ENCODE results near the gene REEP3. TPM values are rescaled to one million over a fixed set of nuclear protein-coding genes. Genes with fewer than 3 reads are reported as not detected.

The REEP3 gene
- 8.3 and 18.9 TPM in 2 replicates for polyA plus RNA-seq (2011; rRNA removed)
- 10.0 and 11.7 TPM in 2 replicates for polyA minus RNA-seq (2011; rRNA and poly(A)+ RNA removed)

GRCh38 chr10:63520500-63521415 is at the start of gene REEP3:
Gene REEP3, plus strand, starts transcription at chr10:63521401. Its CDS starts 145 bp downstream, at chr10:63521546.
- H3K27me3 ChIP-seq (ENCODE audit: control insufficient read depth, insufficient read depth, low read length) = no peaks in the 10 kb centered on the region
- H3K4me3 ChIP-seq (ENCODE audit: low read depth, low read length) = peak within 1 kb of the TSS; percentile 67
- no peaks in the 10 kb centered on the region for H3K36me3 ChIP-seq (ENCODE audit: control insufficient read depth, insufficient read depth, low read length)
- CTCF ChIA-PET = interaction anchor here (3.0 kb wide), 1 partner anchor 109 kb away, joined by 11 read pairs; no protein-coding TSS in a partner anchor
- POLR2A ChIA-PET = no interaction called here
- TF ChIP-seq CTCF (IDR thresholded peaks at IDR 0.05; ENCODE audit: insufficient read depth, low read depth, low read length) = no peak
- DNase-seq (ENCODE audit: low read depth) = no peak

GRCh38 chr10:63474488-63474887 is 46.7 kb upstream of the REEP3 start:
- ChIA-PET POLR2A (no interaction called here), CTCF (no interaction called here)
- no peak overlapping the region for H3K4me3 ChIP-seq (ENCODE audit: low read depth, low read length)
- H3K27me3 ChIP-seq (ENCODE audit: control insufficient read depth, insufficient read depth, low read length) = no peaks in the 10 kb centered on the region
- no peaks in the 10 kb centered on the region for H3K36me3 ChIP-seq (ENCODE audit: control insufficient read depth, insufficient read depth, low read length)
- TF ChIP-seq CTCF (IDR thresholded peaks at IDR 0.05; ENCODE audit: insufficient read depth, low read depth, low read length) = no peak
- no peak for DNase-seq (ENCODE audit: low read depth)

GRCh38 chr10:63477927-63478326 is 43.3 kb upstream of the REEP3 start:
- Histone ChIP-seq H3K27me3 (ENCODE audit: control insufficient read depth, insufficient read depth, low read length) (no peaks in the 10 kb centered on the region), H3K4me3 (ENCODE audit: low read depth, low read length) (no peak overlapping the region), H3K36me3 (ENCODE audit: control insufficient read depth, insufficient read depth, low read length) (no peaks in the 10 kb centered on the region)
- POLR2A ChIA-PET = no interaction called here
- CTCF ChIA-PET = no interaction called here
- no peak for TF ChIP-seq CTCF (IDR thresholded peaks at IDR 0.05; ENCODE audit: insufficient read depth, low read depth, low read length)
- no peak for DNase-seq (ENCODE audit: low read depth)

GRCh38 chr10:63478564-63478963 is 42.6 kb upstream of the REEP3 start:
- no peak for TF ChIP-seq CTCF (IDR thresholded peaks at IDR 0.05; ENCODE audit: insufficient read depth, low read depth, low read length)
- ChIA-PET CTCF (interaction anchor here (0.9 kb wide), 1 partner anchor 9 kb away, joined by 3 read pairs; no protein-coding TSS in a partner anchor), POLR2A (no interaction called here)
- Histone ChIP-seq H3K36me3 (ENCODE audit: control insufficient read depth, insufficient read depth, low read length) (no peaks in the 10 kb centered on the region), H3K27me3 (ENCODE audit: control insufficient read depth, insufficient read depth, low read length) (no peaks in the 10 kb centered on the region), H3K4me3 (ENCODE audit: low read depth, low read length) (no peak overlapping the region)
- no peak for DNase-seq (ENCODE audit: low read depth)

- Histone ChIP-seq H3K4me3 (ENCODE audit: low read depth, low read length) (no peak overlapping the region), H3K27me3 (ENCODE audit: control insufficient read depth, insufficient read depth, low read length) (no peaks in the 10 kb centered on the region), H3K36me3 (ENCODE audit: control insufficient read depth, insufficient read depth, low read length) (no peaks in the 10 kb centered on the region)
- no peak for TF ChIP-seq CTCF (IDR thresholded peaks at IDR 0.05; ENCODE audit: insufficient read depth, low read depth, low read length)
- ChIA-PET POLR2A (interaction anchor here (0.7 kb wide), 1 partner anchor 252 kb away, joined by 4 read pairs; no protein-coding TSS in a partner anchor), CTCF (interaction anchor here (0.9 kb wide), 1 partner anchor 263 kb away, joined by 3 read pairs; no protein-coding TSS in a partner anchor)
- no peak for DNase-seq (ENCODE audit: low read depth)
These were observed 41.0 kb upstream of the REEP3 start for GRCh38 chr10:63480237-63480636.
